GM12865 (cell line): ENCODE data around the gene DEPDC5.

Experiments
- DNase-seq: peaks from one replicate; pipeline ENCODE4 v3.0.0; 2010; ENCODE audit warnings: low read depth
- H3K4me3 ChIP-seq: 2 replicates; pipeline ENCODE4 v1.5.1; 2011; ENCODE audit warnings: mild to moderate bottlenecking, low read depth, low read length, control low read depth
- CTCF ChIP-seq: IDR thresholded peaks from 2 replicates; pipeline ENCODE4 v1.5.1; 2011; ENCODE audit warnings: low read length, control low read depth, low read depth, inconsistent platforms; ENCODE audit not compliant: insufficient read depth; ENCODE audit errors: missing control alignments

Gene DEPDC5

GRCh38 chr22:31952472-31952871 is 198.7 kb downstream of the DEPDC5 start:
- no peak for TF ChIP-seq CTCF
- DNase-seq, result no peak
- H3K4me3 ChIP-seq, result no peak overlapping the region

- DNase-seq, result no peak
Measured at GRCh38 chr22:31953261-31953660, 199.4 kb downstream of the DEPDC5 start.

DNA sequence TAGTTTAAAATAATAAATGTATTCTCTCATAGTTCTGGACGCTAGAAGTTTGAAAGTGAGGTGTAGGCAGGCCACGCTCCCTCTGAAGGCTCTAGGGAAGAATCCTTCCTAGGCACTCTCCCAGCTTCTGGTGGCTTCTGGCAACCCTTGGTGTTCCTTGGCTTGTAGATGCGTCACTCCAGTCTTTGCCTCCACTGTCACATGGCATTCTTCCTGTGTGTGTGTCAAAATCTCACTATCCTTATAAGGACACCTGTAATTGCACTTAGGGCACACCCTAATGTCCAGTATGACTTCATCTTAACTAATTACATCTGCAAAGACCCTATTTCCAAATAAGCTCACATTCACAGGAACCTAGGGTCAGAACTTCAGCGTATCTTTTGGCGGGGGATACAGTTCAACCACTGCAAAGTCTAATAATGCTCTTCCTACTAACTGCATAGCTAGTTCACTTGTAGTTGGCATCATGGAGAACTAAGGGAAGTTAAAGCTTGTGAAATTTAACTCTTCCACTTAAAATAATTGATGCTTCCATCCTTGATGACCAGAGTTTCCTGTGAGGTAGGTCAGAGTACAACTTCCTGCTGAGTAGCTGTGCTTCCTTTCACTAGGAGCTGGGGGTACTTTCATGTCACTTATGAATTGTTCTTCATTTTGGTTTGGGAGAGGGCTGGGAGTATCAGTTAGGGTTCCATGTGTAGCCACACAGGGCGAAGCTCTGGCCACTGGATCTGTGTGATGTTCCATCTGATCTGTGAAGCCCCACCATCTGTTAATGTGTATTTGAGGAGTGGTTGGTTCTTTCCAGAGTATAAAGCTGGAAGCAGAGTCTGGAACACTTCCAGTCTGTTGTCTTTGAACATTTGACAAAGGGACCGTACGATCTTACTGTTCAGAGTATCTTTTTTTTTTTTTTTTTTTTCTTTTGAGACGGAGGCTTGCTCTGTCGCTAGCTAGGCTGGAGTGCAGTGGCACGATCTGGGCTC is 201.0 kb downstream of the DEPDC5 start:
- no peak for DNase-seq
- no peak for TF ChIP-seq CTCF
- no peak overlapping the region for H3K4me3 ChIP-seq

More at GRCh38 chr22:31953261-31953660, 199.4 kb downstream of the DEPDC5 start:
- H3K4me3 ChIP-seq, result no peak overlapping the region
- TF ChIP-seq CTCF, result no peak

DNA sequence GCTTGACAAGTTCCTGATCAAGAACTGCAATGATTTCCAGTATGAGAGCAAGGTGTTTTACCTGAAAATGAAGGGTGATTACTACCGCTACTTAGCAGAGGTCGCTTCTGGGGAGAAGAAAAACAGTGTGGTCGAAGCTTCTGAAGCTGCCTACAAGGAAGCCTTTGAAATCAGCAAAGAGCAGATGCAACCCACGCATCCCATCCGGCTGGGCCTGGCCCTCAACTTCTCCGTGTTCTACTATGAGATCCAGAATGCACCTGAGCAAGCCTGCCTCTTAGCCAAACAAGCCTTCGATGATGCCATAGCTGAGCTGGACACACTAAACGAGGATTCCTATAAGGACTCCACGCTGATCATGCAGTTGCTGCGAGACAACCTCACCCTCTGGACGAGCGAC is 202.5 kb downstream of the DEPDC5 start:
- no peak for DNase-seq

More for the DNA sequence above, 202.5 kb downstream of the DEPDC5 start:
- TF ChIP-seq CTCF, result no peak
- no peak overlapping the region for H3K4me3 ChIP-seq
